HepG2 (cell line): ENCODE data around the gene STAMBPL1. TPM values are rescaled to one million over a fixed set of nuclear protein-coding genes. Genes with fewer than 3 reads are reported as not detected.

Experiments
- ATAC-seq: fragments of 200-7000 bp; cut with Tn5 transposase; 3 replicates; pipeline ENCODE4 v1.9.1; 2020; ENCODE audit warnings: mild to moderate bottlenecking, moderate library complexity
- BruUV-seq: library from RNA; stranded (reverse); fragments of 400-500 nt; replicated peaks from 2 replicates; lab custom pipeline; 2021; lab: Mats Ljungman, UMichigan
- CTCF ChIA-PET: fragments of 300-600 bp; formaldehyde crosslinking; extraction: SDS; loops from one replicate; lab custom pipeline; 2021; ENCODE audit warnings: low total read pairs, inconsistent platforms, low intra/inter-chr PET ratio; lab: Yijun Ruan, JAX
- POLR2A ChIA-PET: fragments of 350-600 bp; sonication (Branson Sonifier 250); formaldehyde crosslinking; loops from one replicate; lab custom pipeline; 2020; ENCODE audit warnings: antibody characterized with exemption, inconsistent platforms; lab: Yijun Ruan, JAX
- DNase-seq: peaks from one replicate; pipeline ENCODE4 v3.0.0-alpha.2; 2015; ENCODE audit warnings: low spot score
- FAIRE-seq: peaks from 3 replicates; lab custom pipeline; 2011; peaks lifted over from hg19 to GRCh38; lab: Jason Lieb, UNC
- H2AFZ ChIP-seq: one replicate; pipeline ENCODE4 v1.6.1; 2011; ENCODE audit warnings: low read length, inconsistent platforms
- H3K27ac ChIP-seq: fragments of 300-600 bp; 3 replicates; pipeline ENCODE4 v1.8.0; 2011; ENCODE audit warnings: mixed run types, mild to moderate bottlenecking, mixed read lengths, low read length, inconsistent platforms; ENCODE audit not compliant: insufficient read depth; ENCODE audit errors: extremely low read length
- H3K27me3 ChIP-seq, 2 experiments: fragments of 200-600 bp in 1 of 2; 2 replicates in 1 of 2; 3 replicates in 1 of 2; pipeline versions ENCODE4 v1.6.0 to v1.8.0; 2011; ENCODE audit warnings: low read length in 2 of 2, mild to moderate bottlenecking in 2 of 2, moderate library complexity in 2 of 2, inconsistent platforms in 1 of 2; ENCODE audit not compliant: insufficient read depth in 2 of 2, control insufficient read depth in 1 of 2
- H3K36me3 ChIP-seq, 2 experiments: fragments of 200-600 bp in 1 of 2; replicated peaks in 1 of 2; 2 replicates in 1 of 2; 3 replicates in 1 of 2; pipeline versions ENCODE4 v1.5.1 to v1.8.0; 2011; ENCODE audit warnings: low read length in 2 of 2, inconsistent platforms in 1 of 2; ENCODE audit not compliant: insufficient read depth in 2 of 2, control insufficient read depth in 1 of 2
- H3K4me1 ChIP-seq: 2 replicates; pipeline ENCODE4 v1.5.1; 2012; ENCODE audit warnings: low read length, inconsistent platforms; ENCODE audit not compliant: insufficient read depth
- H3K4me2 ChIP-seq: 2 replicates; pipeline ENCODE4 v1.6.0; 2011; ENCODE audit warnings: low read depth, low read length, inconsistent platforms
- H3K4me3 ChIP-seq, 3 experiments: fragments of 200-600 bp in 1 of 3; sonication (generic), shearing (Covaris generic) in 1 of 3; replicated peaks in 1 of 3; 2 replicates each; pipeline ENCODE4 v1.5.1; 2011 to 2016; ENCODE audit warnings: low read length in 3 of 3, inconsistent platforms in 2 of 3, low read depth in 2 of 3, mild to moderate bottlenecking in 2 of 3, control low read depth in 1 of 3, mixed read lengths in 1 of 3; ENCODE audit not compliant: insufficient read depth in 1 of 3
- H3K79me2 ChIP-seq: one replicate; pipeline ENCODE4 v1.6.1; 2011; ENCODE audit warnings: low read length, inconsistent platforms; ENCODE audit not compliant: insufficient read depth
- H3K9ac ChIP-seq: 2 replicates; pipeline ENCODE4 v1.6.0; 2011; ENCODE audit warnings: mild to moderate bottlenecking, low read depth, low read length, inconsistent platforms; ENCODE audit not compliant: insufficient read depth
- H3K9me3 ChIP-seq: 2 replicates; pipeline ENCODE4 v1.5.1; 2012; ENCODE audit warnings: mild to moderate bottlenecking, low read length
- H4K20me1 ChIP-seq: 2 replicates; pipeline ENCODE4 v1.6.0; 2011; ENCODE audit warnings: inconsistent platforms, mild to moderate bottlenecking, low read length, moderate library complexity; ENCODE audit not compliant: insufficient read depth
- AGO2 ChIP-seq: fragments of 200-400 bp; formaldehyde crosslinking; optimal IDR thresholded peaks from 2 replicates; pipeline ENCODE3; 2017; ENCODE audit warnings: mild to moderate bottlenecking, low read depth, low read length, moderate library complexity
- CHCHD3 ChIP-seq: sonication (generic); formaldehyde crosslinking; IDR thresholded peaks from 2 replicates; pipeline ENCODE4 v1.8.0; 2022; ENCODE audit warnings: mild to moderate bottlenecking, missing genetic modification reagents, moderate library complexity
- HIVEP1 ChIP-seq: sonication (generic); formaldehyde crosslinking; IDR thresholded peaks from 2 replicates; pipeline ENCODE4 v1.4.0; 2020; ENCODE audit warnings: mild to moderate bottlenecking, missing genetic modification reagents
- HNRNPLL ChIP-seq: fragments of 200-400 bp; formaldehyde crosslinking; IDR thresholded peaks from 2 replicates; pipeline ENCODE4 v1.6.1; 2017; ENCODE audit warnings: mild to moderate bottlenecking, low read depth, low read length; ENCODE audit not compliant: poor library complexity, severe bottlenecking
- IRF2 ChIP-seq: IDR thresholded peaks from 2 replicates; pipeline ENCODE4 v1.6.1; 2018; ENCODE audit warnings: missing genetic modification reagents, missing compliant biosample characterization
- KMT2B ChIP-seq: IDR thresholded peaks from 2 replicates; pipeline ENCODE4 v1.6.1; 2016; ENCODE audit warnings: missing genetic modification reagents, missing compliant biosample characterization
- MIER2 ChIP-seq: IDR thresholded peaks from 2 replicates; pipeline ENCODE4 v1.6.1; 2016; ENCODE audit warnings: missing biosample characterization, missing genetic modification reagents
- SMARCE1 ChIP-seq: fragments of 450-650 bp; IDR thresholded peaks from 2 replicates; pipeline ENCODE4 v1.6.1; 2017; ENCODE audit warnings: borderline replicate concordance
- TBX2 ChIP-seq: sonication (generic); formaldehyde crosslinking; IDR thresholded peaks from 2 replicates; pipeline ENCODE4 v1.5.0; 2020; ENCODE audit warnings: missing genetic modification reagents, mild to moderate bottlenecking, borderline replicate concordance
- ZFP36 ChIP-seq: fragments of 150-350 bp; IDR thresholded peaks from 2 replicates; pipeline ENCODE4 v1.6.1; 2018; ENCODE audit warnings: borderline replicate concordance, low read length, low read depth; ENCODE audit not compliant: partially characterized antibody
- ZNF180 ChIP-seq: sonication (generic); formaldehyde crosslinking; IDR thresholded peaks from 2 replicates; pipeline ENCODE4 v1.4.0; 2020; ENCODE audit warnings: low read depth, missing genetic modification reagents, borderline replicate concordance
- ZNF234 ChIP-seq: sonication (generic); formaldehyde crosslinking; conservative IDR thresholded peaks from 2 replicates; pipeline ENCODE4 v1.5.1; 2020; ENCODE audit warnings: mild to moderate bottlenecking, missing genetic modification reagents
- ZNF333 ChIP-seq: sonication (generic); formaldehyde crosslinking; IDR thresholded peaks from 2 replicates; pipeline ENCODE4 v1.4.0; 2020; ENCODE audit warnings: mild to moderate bottlenecking, missing genetic modification reagents, borderline replicate concordance
- ZNF484 ChIP-seq: sonication (generic); formaldehyde crosslinking; IDR thresholded peaks from 2 replicates; pipeline ENCODE4 v1.5.1; 2020; ENCODE audit warnings: mild to moderate bottlenecking, low read depth, missing genetic modification reagents, borderline replicate concordance
- ZNF773 ChIP-seq: sonication (generic); formaldehyde crosslinking; IDR thresholded peaks from 2 replicates; pipeline ENCODE4 v1.4.0; 2020; ENCODE audit warnings: missing genetic modification reagents, borderline replicate concordance
- ZNF891 ChIP-seq: sonication (generic); formaldehyde crosslinking; IDR thresholded peaks from 2 replicates; pipeline ENCODE4 v1.5.0; 2020; ENCODE audit warnings: mild to moderate bottlenecking, missing genetic modification reagents
- WGBS: methylation state at CpG from one replicate; pipeline ENCODE4 v1.1.6; 2017; ENCODE audit warnings: low lambda C conversion rate; 5-methylcytosine and 5-hydroxymethylcytosine counted together
- in situ Hi-C: cut with HindIII; loops from 2 replicates; pipeline ENCODE4 v1.10.0; 2017; ENCODE audit warnings: low pct_unique_long_range_greater_than_20kb; ENCODE audit not compliant: extremely low pct_ligation_motif_present
- intact Hi-C: fragments of 100-400 bp; cut with micrococcal nuclease; formaldehyde crosslinking; loops from one replicate; pipeline ENCODE4 v1.10.0; 2022; ENCODE audit not compliant: unreplicated experiment
- polyA plus RNA-seq, 8 experiments: library from polyadenylated mRNA; depleted of rRNA in 3 of 8; stranded (reverse) in 7 of 8; unstranded in 1 of 8; fragments of >200 nt; fragmentation: Illumina TruSeq in 4 of 8; extraction: Trizol in 4 of 8; gene quantifications; 2 replicates each; pipeline versions ENCODE4 v1.2.1 to v1.2.3, GENCODE V29; 2011 to 2016; ENCODE audit warnings: low read depth in 4 of 8, missing spikeins in 1 of 8, mixed read lengths in 1 of 8; ENCODE audit not compliant: insufficient read depth in 1 of 8
- total RNA-seq, 5 experiments: library from RNA; depleted of rRNA; stranded (reverse); fragments of >200 nt; fragmentation: Illumina TruSeq; extraction: Trizol; gene quantifications; 2 replicates each; pipeline ENCODE4 v1.2.3, GENCODE V29; 2016; ENCODE audit warnings: low read depth in 1 of 5
- TF ChIP-seq, protein P1 (sequence below): sonication (generic); formaldehyde crosslinking; IDR thresholded peaks from 2 replicates; pipeline ENCODE4 v1.9.0; 2022; ENCODE audit warnings: low read depth, missing genetic modification reagents
- TF ChIP-seq, protein P2 (sequence below): sonication (generic); formaldehyde crosslinking; IDR thresholded peaks from 2 replicates; pipeline ENCODE4 v1.5.1; 2020; ENCODE audit warnings: mild to moderate bottlenecking, missing genetic modification reagents, moderate library complexity

The STAMBPL1 gene
- total and polyA plus RNA-seq, 2 of the 13 experiments (the other 11 are each of a cell fraction or from before 2014, with no cell fraction given) = 1.4 to 1.5 TPM

DNA sequence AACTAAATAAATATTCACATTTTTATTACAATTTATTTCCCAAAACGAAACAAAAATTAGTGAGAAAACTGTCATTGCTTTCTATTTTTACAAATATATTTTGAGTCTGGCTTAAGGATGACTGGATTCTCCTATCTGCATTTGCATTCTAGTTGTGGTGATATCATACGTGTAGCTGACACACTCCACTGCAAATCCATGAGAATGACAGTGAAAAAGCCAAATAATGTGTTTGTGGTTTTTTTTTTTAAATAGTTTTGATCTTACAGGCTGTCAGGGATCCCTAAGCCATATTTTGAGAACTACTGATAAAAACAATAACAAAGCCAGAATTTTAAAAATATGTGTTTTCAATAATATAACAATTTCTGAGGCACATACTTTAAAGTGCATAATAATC lies 5.8 kb upstream of the STAMBPL1 start:
- in situ Hi-C loops = no loop called here
- no peak overlapping the region for H3K4me2 ChIP-seq
- no peaks in the 10 kb centered on the region for H3K36me3 ChIP-seq
- peaks cover 0 to 9% of the 10 kb centered on the region in 2 experiments; a peak in 2 of 5 replicates for H3K27me3 ChIP-seq
- no peak for FAIRE-seq
- no peak for ATAC-seq
- H3K4me1 ChIP-seq = peaks cover under 1% of the 10 kb centered on the region; the same call in 1 of the 2 replicates
- no peak overlapping the region for H3K27ac ChIP-seq
- POLR2A ChIA-PET = no interaction called here
- no TSS peak for BruUV-seq
- H3K79me2 ChIP-seq = no peaks in the 10 kb centered on the region
- no peak overlapping the region for H3K4me3 ChIP-seq
- 10% methylated on average over 2 of the region's 2 CpGs for WGBS
- no peak overlapping the region for H2AFZ ChIP-seq
- TF ChIP-seq, protein P1, sequence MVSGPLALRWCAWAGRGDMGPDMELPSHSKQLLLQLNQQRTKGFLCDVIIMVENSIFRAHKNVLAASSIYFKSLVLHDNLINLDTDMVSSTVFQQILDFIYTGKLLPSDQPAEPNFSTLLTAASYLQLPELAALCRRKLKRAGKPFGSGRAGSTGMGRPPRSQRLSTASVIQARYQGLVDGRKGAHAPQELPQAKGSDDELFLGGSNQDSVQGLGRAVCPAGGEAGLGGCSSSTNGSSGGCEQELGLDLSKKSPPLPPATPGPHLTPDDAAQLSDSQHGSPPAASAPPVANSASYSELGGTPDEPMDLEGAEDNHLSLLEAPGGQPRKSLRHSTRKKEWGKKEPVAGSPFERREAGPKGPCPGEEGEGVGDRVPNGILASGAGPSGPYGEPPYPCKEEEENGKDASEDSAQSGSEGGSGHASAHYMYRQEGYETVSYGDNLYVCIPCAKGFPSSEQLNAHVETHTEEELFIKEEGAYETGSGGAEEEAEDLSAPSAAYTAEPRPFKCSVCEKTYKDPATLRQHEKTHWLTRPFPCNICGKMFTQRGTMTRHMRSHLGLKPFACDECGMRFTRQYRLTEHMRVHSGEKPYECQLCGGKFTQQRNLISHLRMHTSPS (CRISPR knock-in tag) = no peak
- no peak for TF ChIP-seq ZFP36
- TF ChIP-seq AGO2 = no peak
- TF ChIP-seq, protein P2, sequence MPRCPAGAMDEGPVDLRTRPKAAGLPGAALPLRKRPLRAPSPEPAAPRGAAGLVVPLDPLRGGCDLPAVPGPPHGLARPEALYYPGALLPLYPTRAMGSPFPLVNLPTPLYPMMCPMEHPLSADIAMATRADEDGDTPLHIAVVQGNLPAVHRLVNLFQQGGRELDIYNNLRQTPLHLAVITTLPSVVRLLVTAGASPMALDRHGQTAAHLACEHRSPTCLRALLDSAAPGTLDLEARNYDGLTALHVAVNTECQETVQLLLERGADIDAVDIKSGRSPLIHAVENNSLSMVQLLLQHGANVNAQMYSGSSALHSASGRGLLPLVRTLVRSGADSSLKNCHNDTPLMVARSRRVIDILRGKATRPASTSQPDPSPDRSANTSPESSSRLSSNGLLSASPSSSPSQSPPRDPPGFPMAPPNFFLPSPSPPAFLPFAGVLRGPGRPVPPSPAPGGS (CRISPR knock-in tag) = no peak
- TF ChIP-seq MIER2 (CRISPR knock-in tag) = no peak
- no peak for TF ChIP-seq HIVEP1 (CRISPR knock-in tag)
- no peak for TF ChIP-seq ZNF180 (CRISPR knock-in tag)
- TF ChIP-seq KMT2B (CRISPR knock-in tag) = no peak
- TF ChIP-seq ZNF234 (CRISPR knock-in tag) = no peak
- no peak for TF ChIP-seq ZNF333 (CRISPR knock-in tag)
- no peak for TF ChIP-seq ZNF891 (CRISPR knock-in tag)
- TF ChIP-seq ZNF484 = no peak
- TF ChIP-seq TBX2 (CRISPR knock-in tag) = no peak
- no peak for TF ChIP-seq CHCHD3 (CRISPR knock-in tag)
- TF ChIP-seq ZNF773 (CRISPR knock-in tag) = no peak
- no peak for TF ChIP-seq SMARCE1
- no peak for TF ChIP-seq IRF2 (CRISPR knock-in tag)
- no peak for TF ChIP-seq HNRNPLL
- no peaks in the 10 kb centered on the region for H4K20me1 ChIP-seq
- no peaks in the 10 kb centered on the region for H3K9me3 ChIP-seq
- CTCF ChIA-PET = no interaction called here
- intact Hi-C loops = no loop called here
- DNase-seq = no peak
- H3K9ac ChIP-seq = no peak overlapping the region
